Endothelial cell (in vitro differentiated cells): ENCODE measurements around the gene APBB1IP. TPM values are rescaled to one million over a fixed set of nuclear protein-coding genes. Genes with fewer than 3 reads are reported as not detected.
"Not testable (repeated sequence)": the region's sequence is repeated elsewhere in the genome, so short reads cannot be mapped to it uniquely, and the experiment has no call there.

Experiments
- DNase-seq: peaks from one replicate; pipeline ENCODE4 v3.0.0; 2021; ENCODE audit warnings: low spot score
- H3K27ac Mint-ChIP-seq: one replicate; pipeline ENCODE4 v1.8.0; 2021; ENCODE audit warnings: mixed read lengths, inconsistent platforms; ENCODE audit not compliant: unreplicated experiment
- H3K27me3 Mint-ChIP-seq: one replicate; pipeline ENCODE4 v1.8.0; 2021; ENCODE audit warnings: mild to moderate bottlenecking, moderate library complexity, mixed read lengths, inconsistent platforms; ENCODE audit not compliant: unreplicated experiment
- H3K36me3 Mint-ChIP-seq: one replicate; pipeline ENCODE4 v1.8.0; 2021; ENCODE audit warnings: mild to moderate bottlenecking, low read depth, mixed read lengths, inconsistent platforms; ENCODE audit not compliant: unreplicated experiment
- H3K4me1 Mint-ChIP-seq: one replicate; pipeline ENCODE4 v1.8.0; 2021; ENCODE audit warnings: mild to moderate bottlenecking, mixed read lengths, inconsistent platforms; ENCODE audit not compliant: unreplicated experiment
- H3K4me3 Mint-ChIP-seq: one replicate; pipeline ENCODE4 v1.8.0; 2021; ENCODE audit warnings: mild to moderate bottlenecking, mixed read lengths, inconsistent platforms; ENCODE audit not compliant: unreplicated experiment
- H3K9me3 Mint-ChIP-seq: one replicate; pipeline ENCODE4 v1.8.0; 2021; ENCODE audit warnings: mixed read lengths, inconsistent platforms; ENCODE audit not compliant: unreplicated experiment
- CTCF ChIP-seq: fragments of 200-600 bp; sonication (generic); IDR thresholded peaks from one replicate; pipeline ENCODE4 v1.5.0; 2021; ENCODE audit warnings: antibody characterized with exemption; ENCODE audit not compliant: unreplicated experiment
- total RNA-seq: library from RNA; stranded (reverse); fragmentation: NEBNext Ultra II Directional; extraction: Animal tissue kit (Norgen Biotek cat#: 25700); gene quantifications from one replicate; pipeline ENCODE4 v1.2.1, GENCODE V29; 2021; ENCODE audit not compliant: unreplicated experiment

APBB1IP gene
- total RNA-seq, 1 donor from 2014 or later: not detected

DNA sequence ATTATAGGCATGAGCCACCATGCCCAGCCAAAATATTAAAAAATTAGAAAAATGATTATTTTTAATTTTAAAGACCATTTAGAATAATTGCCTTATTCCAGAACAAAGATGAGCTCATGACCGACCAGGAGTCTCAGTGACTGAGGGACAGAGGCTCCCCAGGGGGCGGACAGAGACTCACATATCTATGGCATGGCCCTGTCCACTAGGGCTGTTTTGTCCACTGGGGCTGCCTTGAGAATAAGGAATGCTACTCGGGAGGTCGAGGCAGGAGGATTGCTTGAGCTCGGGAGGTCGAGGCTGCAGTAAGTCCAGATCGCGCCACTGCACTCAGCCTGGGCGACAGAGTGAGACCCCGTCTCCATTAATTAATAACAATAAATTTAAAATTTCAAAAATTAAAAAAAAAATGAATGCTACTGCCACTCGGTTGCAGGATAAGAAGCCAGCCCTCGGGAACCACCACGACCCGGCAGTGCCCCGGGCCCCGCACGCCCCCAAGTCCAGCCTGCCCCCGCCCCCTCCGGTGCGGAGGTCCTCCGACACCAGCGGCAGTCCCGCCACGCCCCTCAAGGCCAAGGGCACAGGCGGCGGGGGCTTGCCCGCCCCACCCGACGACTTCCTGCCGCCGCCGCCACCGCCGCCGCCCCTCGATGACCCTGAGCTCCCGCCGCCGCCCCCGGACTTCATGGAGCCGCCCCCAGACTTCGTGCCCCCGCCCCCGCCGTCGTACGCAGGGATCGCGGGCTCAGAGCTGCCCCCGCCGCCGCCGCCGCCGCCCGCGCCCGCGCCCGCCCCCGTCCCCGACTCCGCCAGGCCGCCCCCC, 128.6 kb downstream of the APBB1IP start:
- no peak for DNase-seq
- no peaks in the 10 kb centered on the region for H3K36me3 Mint-ChIP-seq
- no peak for TF ChIP-seq CTCF
- H3K9me3 Mint-ChIP-seq: no peaks in the 10 kb centered on the region
- H3K4me1 Mint-ChIP-seq: no peaks in the 10 kb centered on the region
- H3K27me3 Mint-ChIP-seq: no peaks in the 10 kb centered on the region
- H3K4me3 Mint-ChIP-seq: peak overlapping the region; percentile 83
- H3K27ac Mint-ChIP-seq: no peak overlapping the region

- no peaks in the 10 kb centered on the region for H3K4me1 Mint-ChIP-seq
- no peaks in the 10 kb centered on the region for H3K9me3 Mint-ChIP-seq
- H3K27me3 Mint-ChIP-seq: no peaks in the 10 kb centered on the region
- DNase-seq: no peak
- no peaks in the 10 kb centered on the region for H3K36me3 Mint-ChIP-seq
- no peak overlapping the region for H3K27ac Mint-ChIP-seq
- H3K4me3 Mint-ChIP-seq: peak overlapping the region; percentile 74
- TF ChIP-seq CTCF: no peak
Measured at GRCh38 chr10:26567351-26567721, 129.2 kb downstream of the APBB1IP start.

DNA sequence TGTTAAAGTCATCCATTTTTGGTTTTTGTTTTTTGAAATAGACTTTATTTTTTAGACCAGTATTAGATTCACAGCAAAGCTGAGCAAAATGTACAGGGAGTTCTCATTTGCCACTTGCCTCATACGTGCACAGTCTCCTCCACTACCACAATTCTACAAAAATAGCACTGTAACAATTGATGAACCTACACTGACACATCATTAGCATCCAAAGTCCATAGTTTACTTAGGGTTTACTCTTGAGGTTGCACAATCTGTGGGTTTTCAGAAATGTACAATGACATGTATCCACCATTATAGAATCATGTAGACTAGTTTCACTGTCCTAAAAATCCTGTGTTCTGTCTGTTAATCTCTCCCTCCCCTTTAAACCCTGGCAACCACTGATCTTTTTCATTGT, 133.5 kb downstream of the APBB1IP start:
- H3K4me3 Mint-ChIP-seq: no peak overlapping the region
- no peak for TF ChIP-seq CTCF
- no peak overlapping the region for H3K27ac Mint-ChIP-seq
- H3K36me3 Mint-ChIP-seq: no peaks in the 10 kb centered on the region
- no peak for DNase-seq
- H3K9me3 Mint-ChIP-seq: no peaks in the 10 kb centered on the region
- H3K4me1 Mint-ChIP-seq: no peaks in the 10 kb centered on the region
- no peaks in the 10 kb centered on the region for H3K27me3 Mint-ChIP-seq

- Mint-ChIP-seq H3K36me3 (no peaks in the 10 kb centered on the region), H3K4me3 (no peak overlapping the region), H3K4me1 (no peaks in the 10 kb centered on the region), H3K27me3 (no peaks in the 10 kb centered on the region), H3K27ac (no peak overlapping the region), H3K9me3 (no peaks in the 10 kb centered on the region)
- peak; percentile 18 for TF ChIP-seq CTCF
- DNase-seq: no peak
Measured at GRCh38 chr10:26573674-26574073, 135.5 kb downstream of the APBB1IP start.

DNA sequence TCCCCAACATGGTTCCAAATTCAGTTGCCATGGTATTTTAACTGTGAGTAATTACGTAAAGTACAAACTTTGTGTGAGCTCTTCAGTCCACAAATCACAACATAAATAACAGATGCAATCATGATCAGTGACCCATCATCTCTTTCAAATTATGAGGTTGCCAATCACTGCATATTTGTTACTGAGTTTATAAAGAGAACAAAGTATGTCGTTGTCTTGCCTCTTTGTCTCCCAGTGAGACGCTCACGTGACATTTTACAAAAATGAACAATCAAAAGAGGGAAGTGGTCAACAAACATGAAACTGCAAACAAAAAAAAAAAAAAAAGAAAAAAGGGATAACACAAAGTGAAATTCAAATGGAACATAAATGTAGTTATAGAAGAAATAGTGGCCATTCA, 136.6 kb downstream of the APBB1IP start:
- no peak overlapping the region for H3K4me3 Mint-ChIP-seq

GRCh38 chr10:26578371-26578770, 140.2 kb downstream of the APBB1IP start:
- H3K9me3 Mint-ChIP-seq, H3K4me1 Mint-ChIP-seq, DNase-seq, H3K27ac Mint-ChIP-seq, H3K27me3 Mint-ChIP-seq, H3K4me3 Mint-ChIP-seq, H3K36me3 Mint-ChIP-seq: not testable (repeated sequence)

More for the DNA sequence above, 136.6 kb downstream of the APBB1IP start:
- Mint-ChIP-seq H3K4me1 (no peaks in the 10 kb centered on the region), H3K9me3 (no peaks in the 10 kb centered on the region), H3K36me3 (no peaks in the 10 kb centered on the region), H3K27me3 (no peaks in the 10 kb centered on the region), H3K27ac (no peak overlapping the region)
- no peak for DNase-seq
- TF ChIP-seq CTCF: no peak
